K562 (cell line): ENCODE results near the gene DENND2A. TPM values are rescaled to one million over a fixed set of nuclear protein-coding genes. Genes with fewer than 3 reads are reported as not detected.
A peak's percentile ranks its signal among the peaks of the same experiment; 100 is the strongest.

Experiments
- ARHGAP35 ChIP-seq: fragments of 450-650 bp; IDR thresholded peaks from 2 replicates; pipeline ENCODE4 v1.6.1; 2018; ENCODE audit not compliant: partially characterized antibody
- BRD9 ChIP-seq: fragments of 450-650 bp; IDR thresholded peaks from 2 replicates; pipeline ENCODE4 v1.6.1; 2018; ENCODE audit warnings: low read depth; ENCODE audit not compliant: partially characterized antibody
- E2F1 ChIP-seq: sonication (generic); formaldehyde crosslinking; IDR thresholded peaks from 2 replicates; pipeline ENCODE4 v1.8.1; 2023; ENCODE audit warnings: mild to moderate bottlenecking, missing genetic modification reagents, moderate library complexity
- ESRRA ChIP-seq: fragments of 450-650 bp; IDR thresholded peaks from 2 replicates; pipeline ENCODE4 v1.6.1; 2014; ENCODE audit warnings: low read depth, mild to moderate bottlenecking, moderate library complexity, borderline replicate concordance
- HNRNPH1 ChIP-seq: fragments of 200-400 bp; formaldehyde crosslinking; optimal IDR thresholded peaks from 2 replicates; pipeline ENCODE3; 2017; ENCODE audit warnings: low read depth, mild to moderate bottlenecking, low read length, moderate library complexity
- HNRNPL ChIP-seq: fragments of 200-400 bp; formaldehyde crosslinking; IDR thresholded peaks from 2 replicates; pipeline ENCODE4 v1.6.1; 2017; ENCODE audit warnings: low read depth, mild to moderate bottlenecking, low read length
- LEF1 ChIP-seq: fragments of 450-650 bp; IDR thresholded peaks from 2 replicates; pipeline ENCODE4 v1.6.1; 2016; ENCODE audit warnings: mild to moderate bottlenecking
- NEUROD1 ChIP-seq: fragments of 150-350 bp; IDR thresholded peaks from 2 replicates; pipeline ENCODE4 v1.6.1; 2014; ENCODE audit warnings: borderline replicate concordance, low read length, low read depth; ENCODE audit not compliant: partially characterized antibody
- NFE2 ChIP-seq: IDR thresholded peaks from 2 replicates; pipeline ENCODE4 v1.6.1; 2014; ENCODE audit warnings: antibody characterized with exemption, low read depth
- NR2C1 ChIP-seq, 2 experiments: fragments of 450-650 bp; IDR thresholded peaks; 2 replicates each; pipeline ENCODE4 v1.6.1; 2017; ENCODE audit warnings: mild to moderate bottlenecking in 2 of 2, antibody characterized with exemption in 1 of 2, inconsistent platforms in 1 of 2, missing compliant biosample characterization in 1 of 2, missing genetic modification characterization in 1 of 2
- RFX1 ChIP-seq: fragments of 450-650 bp; IDR thresholded peaks from 2 replicates; pipeline ENCODE4 v1.6.1; 2016; ENCODE audit warnings: mild to moderate bottlenecking, moderate library complexity
- SMAD1 ChIP-seq: fragments of 150-350 bp; IDR thresholded peaks from 2 replicates; pipeline ENCODE4 v1.6.1; 2014; ENCODE audit warnings: low read length, low read depth; ENCODE audit not compliant: partially characterized antibody
- SMC3 ChIP-seq: conservative IDR thresholded peaks from 2 replicates; pipeline ENCODE4 v1.6.1; 2011; ENCODE audit warnings: low read depth, low read length, improper control_type of control experiment; ENCODE audit not compliant: insufficient read depth
- TARDBP ChIP-seq: fragments of 450-650 bp; IDR thresholded peaks from 2 replicates; pipeline ENCODE4 v1.6.1; 2016
- ZKSCAN8 ChIP-seq: fragments of 200-800 bp; sonication (Bioruptor generic); IDR thresholded peaks from 2 replicates; pipeline ENCODE4 v1.6.1; 2016; ENCODE audit warnings: missing genetic modification characterization, missing compliant biosample characterization
- ZNF146 ChIP-seq: IDR thresholded peaks from one replicate; pipeline ENCODE4 v1.6.1; 2018; ENCODE audit warnings: missing compliant biosample characterization; ENCODE audit not compliant: unreplicated experiment
- ZNF253 ChIP-seq: fragments of 250-450 bp; sonication (Bioruptor Pico); conservative IDR thresholded peaks from 2 replicates; pipeline ENCODE4 v1.6.1; 2021; ENCODE audit warnings: mild to moderate bottlenecking
- ZNF280B ChIP-seq: fragments of 250-450 bp; sonication (Bioruptor Pico); IDR thresholded peaks from 2 replicates; pipeline ENCODE4 v1.5.1; 2021; ENCODE audit warnings: mild to moderate bottlenecking
- ZNF444 ChIP-seq: fragments of 250-450 bp; sonication (Bioruptor Pico); IDR thresholded peaks from 2 replicates; pipeline ENCODE4 v1.4.0; 2020; ENCODE audit warnings: mild to moderate bottlenecking, moderate library complexity
- ZNF584 ChIP-seq: fragments of 200-800 bp; sonication (Bioruptor generic); IDR thresholded peaks from 2 replicates; pipeline ENCODE4 v1.6.1; 2016; ENCODE audit warnings: low read depth, mild to moderate bottlenecking, missing genetic modification characterization, missing compliant biosample characterization
- polyA plus RNA-seq, 8 experiments: library from polyadenylated mRNA; depleted of rRNA in 4 of 8; stranded (reverse) in 5 of 8; unstranded in 3 of 8; fragments of >200 nt; fragmentation: Nextera tagmentation in 2 of 8; fragmentation: Illumina TruSeq in 1 of 8; extraction: Ambion mirVana in 2 of 8; extraction: Trizol in 1 of 8; gene quantifications; 2 replicates each; pipeline versions ENCODE4 v1.2.1 to v1.2.3, GENCODE V29; 2011 to 2014; ENCODE audit warnings: inconsistent platforms in 1 of 8, missing spikeins in 1 of 8
- total RNA-seq, 7 experiments: library from RNA; depleted of rRNA in 6 of 7; stranded (reverse); fragments of >200 nt in 6 of 7; fragmentation: Illumina TruSeq in 2 of 7; extraction: Trizol in 2 of 7; gene quantifications; 2 replicates each; pipeline versions ENCODE4 v1.2.1 to v1.2.3, GENCODE V29; 2011 to 2021; ENCODE audit warnings: low replicate concordance in 1 of 7
- TF ChIP-seq, protein P1 (sequence below): sonication (generic); formaldehyde crosslinking; IDR thresholded peaks from 2 replicates; pipeline ENCODE4 v1.8.1; 2023; ENCODE audit warnings: mild to moderate bottlenecking, missing genetic modification reagents
- TF ChIP-seq, protein P2 (sequence below): fragments of 250-450 bp; sonication (Bioruptor Pico); IDR thresholded peaks from 2 replicates; pipeline ENCODE4 v1.8.0; 2021; ENCODE audit warnings: moderate library complexity, mild to moderate bottlenecking, inconsistent platforms
- TF ChIP-seq, protein P3 (sequence below): fragments of 250-450 bp; sonication (Bioruptor Pico); IDR thresholded peaks from 2 replicates; pipeline ENCODE4 v1.4.0; 2020; ENCODE audit warnings: mild to moderate bottlenecking, moderate library complexity, borderline replicate concordance

Gene DENND2A
- total and polyA plus RNA-seq, 9 of the 15 experiments (the other 6 are each of a cell fraction or from before 2014, with no cell fraction given): not detected

GRCh38 chr7:140673063-140673773 is 32.6 kb upstream of the DENND2A start (continued):
- TF ChIP-seq ZNF280B (CRISPR knock-in tag) (no peak), ZNF584 (CRISPR knock-in tag) (no peak), ESRRA (no peak), BRD9 (no peak), HNRNPL (peak; percentile 37; the same call in 1 of the 2 replicates), E2F1 (CRISPR knock-in tag) (peak; percentile 68; the same call in 1 of the 2 replicates), ZNF444 (CRISPR knock-in tag) (no peak), SMAD1 (no peak), SMC3 (no peak), TARDBP (0 out of 2 replicates have a peak, but pooled peaks have one; percentile 32), NEUROD1 (no peak), NR2C1 (IDR thresholded peaks at IDR 0.05) (no peak), NR2C1 (tag; IDR thresholded peaks at IDR 0.05) (no peak), HNRNPH1 (no peak), ZNF146 (CRISPR knock-in tag) (no peak), ZNF253 (CRISPR knock-in tag) (no peak), ARHGAP35 (no peak), RFX1 (no peak), ZKSCAN8 (CRISPR knock-in tag) (no peak), LEF1 (no peak), NFE2 (no peak)
- TF ChIP-seq, protein P1, sequence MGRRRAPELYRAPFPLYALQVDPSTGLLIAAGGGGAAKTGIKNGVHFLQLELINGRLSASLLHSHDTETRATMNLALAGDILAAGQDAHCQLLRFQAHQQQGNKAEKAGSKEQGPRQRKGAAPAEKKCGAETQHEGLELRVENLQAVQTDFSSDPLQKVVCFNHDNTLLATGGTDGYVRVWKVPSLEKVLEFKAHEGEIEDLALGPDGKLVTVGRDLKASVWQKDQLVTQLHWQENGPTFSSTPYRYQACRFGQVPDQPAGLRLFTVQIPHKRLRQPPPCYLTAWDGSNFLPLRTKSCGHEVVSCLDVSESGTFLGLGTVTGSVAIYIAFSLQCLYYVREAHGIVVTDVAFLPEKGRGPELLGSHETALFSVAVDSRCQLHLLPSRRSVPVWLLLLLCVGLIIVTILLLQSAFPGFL: no peak
- TF ChIP-seq, protein P2, sequence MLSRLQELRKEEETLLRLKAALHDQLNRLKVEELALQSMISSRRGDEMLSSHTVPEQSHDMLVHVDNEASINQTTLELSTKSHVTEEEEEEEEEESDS (CRISPR knock-in tag): no peak
- TF ChIP-seq, protein P3, sequence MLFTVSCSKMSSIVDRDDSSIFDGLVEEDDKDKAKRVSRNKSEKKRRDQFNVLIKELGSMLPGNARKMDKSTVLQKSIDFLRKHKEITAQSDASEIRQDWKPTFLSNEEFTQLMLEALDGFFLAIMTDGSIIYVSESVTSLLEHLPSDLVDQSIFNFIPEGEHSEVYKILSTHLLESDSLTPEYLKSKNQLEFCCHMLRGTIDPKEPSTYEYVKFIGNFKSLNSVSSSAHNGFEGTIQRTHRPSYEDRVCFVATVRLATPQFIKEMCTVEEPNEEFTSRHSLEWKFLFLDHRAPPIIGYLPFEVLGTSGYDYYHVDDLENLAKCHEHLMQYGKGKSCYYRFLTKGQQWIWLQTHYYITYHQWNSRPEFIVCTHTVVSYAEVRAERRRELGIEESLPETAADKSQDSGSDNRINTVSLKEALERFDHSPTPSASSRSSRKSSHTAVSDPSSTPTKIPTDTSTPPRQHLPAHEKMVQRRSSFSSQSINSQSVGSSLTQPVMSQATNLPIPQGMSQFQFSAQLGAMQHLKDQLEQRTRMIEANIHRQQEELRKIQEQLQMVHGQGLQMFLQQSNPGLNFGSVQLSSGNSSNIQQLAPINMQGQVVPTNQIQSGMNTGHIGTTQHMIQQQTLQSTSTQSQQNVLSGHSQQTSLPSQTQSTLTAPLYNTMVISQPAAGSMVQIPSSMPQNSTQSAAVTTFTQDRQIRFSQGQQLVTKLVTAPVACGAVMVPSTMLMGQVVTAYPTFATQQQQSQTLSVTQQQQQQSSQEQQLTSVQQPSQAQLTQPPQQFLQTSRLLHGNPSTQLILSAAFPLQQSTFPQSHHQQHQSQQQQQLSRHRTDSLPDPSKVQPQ: no peak
